Activated gamma-delta T cell treated with anti-CD3 and anti-CD28 coated beads, Interleukin-2, amount 50 U/mL, for 16 hours (primary cell): ENCODE results near the gene ATRNL1.
"Not testable (repeated sequence)": the region's sequence is repeated elsewhere in the genome, so short reads cannot be mapped to it uniquely, and the experiment has no call there.

Source experiments
- DNase-seq: peaks from one replicate; pipeline ENCODE4 v3.0.0-alpha.2; 2020; ENCODE audit warnings: low read depth

Gene ATRNL1

GRCh38 chr10:115758488-115758887 lies 665.3 kb downstream of the ATRNL1 start:
- DNase-seq, result not testable (repeated sequence)

GRCh38 chr10:115760131-115760530 lies 667.0 kb downstream of the ATRNL1 start:
- no peak for DNase-seq

DNA sequence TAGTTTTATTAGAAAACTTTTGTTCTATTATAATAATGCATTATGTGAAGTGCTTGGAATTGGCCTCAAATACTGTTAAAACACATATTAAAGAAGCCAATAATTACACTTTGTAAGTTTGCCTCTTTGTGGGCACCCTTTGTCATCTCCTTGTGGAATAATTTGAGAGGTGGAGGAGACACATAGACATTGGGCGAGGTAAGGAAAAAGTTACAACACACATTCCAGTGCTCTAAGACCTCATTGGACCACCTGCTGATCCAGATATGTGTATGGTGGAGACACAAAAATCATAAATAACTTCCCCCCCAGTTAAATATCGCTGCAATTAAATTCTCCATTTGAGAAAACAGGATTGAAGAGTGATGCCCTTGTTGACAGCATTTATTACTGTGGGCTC lies 668.0 kb downstream of the ATRNL1 start:
- no peak for DNase-seq

DNA sequence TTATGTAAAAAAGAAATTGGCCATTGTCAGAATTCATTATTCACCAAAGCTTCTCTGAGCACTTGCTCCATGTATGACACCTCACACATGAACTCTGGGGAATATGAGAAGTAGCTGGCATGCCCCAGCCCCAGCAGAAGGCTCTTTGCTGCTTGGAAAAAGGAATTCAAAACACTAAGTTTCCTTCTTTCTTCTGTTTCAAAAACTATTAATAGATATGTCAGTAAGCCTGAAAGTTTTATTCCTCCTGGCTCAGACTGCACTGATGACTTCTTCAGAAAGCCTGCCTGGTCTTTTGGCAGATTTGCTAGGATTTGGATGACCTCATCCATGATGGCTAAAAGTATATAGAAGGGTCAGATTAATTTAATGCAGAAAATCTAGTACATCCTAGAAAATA lies 668.9 kb downstream of the ATRNL1 start:
- DNase-seq, result no peak

GRCh38 chr10:115771755-115772154 lies 678.6 kb downstream of the ATRNL1 start:
- no peak for DNase-seq

- no peak for DNase-seq
Observed at GRCh38 chr10:115772606-115773005, 679.4 kb downstream of the ATRNL1 start.

- no peak for DNase-seq
Observed at GRCh38 chr10:115773832-115774231, 680.7 kb downstream of the ATRNL1 start.

- no peak for DNase-seq
Observed at GRCh38 chr10:115774721-115775120, 681.6 kb downstream of the ATRNL1 start.

- no peak for DNase-seq
Observed at GRCh38 chr10:115777646-115778045, 684.5 kb downstream of the ATRNL1 start.

DNA sequence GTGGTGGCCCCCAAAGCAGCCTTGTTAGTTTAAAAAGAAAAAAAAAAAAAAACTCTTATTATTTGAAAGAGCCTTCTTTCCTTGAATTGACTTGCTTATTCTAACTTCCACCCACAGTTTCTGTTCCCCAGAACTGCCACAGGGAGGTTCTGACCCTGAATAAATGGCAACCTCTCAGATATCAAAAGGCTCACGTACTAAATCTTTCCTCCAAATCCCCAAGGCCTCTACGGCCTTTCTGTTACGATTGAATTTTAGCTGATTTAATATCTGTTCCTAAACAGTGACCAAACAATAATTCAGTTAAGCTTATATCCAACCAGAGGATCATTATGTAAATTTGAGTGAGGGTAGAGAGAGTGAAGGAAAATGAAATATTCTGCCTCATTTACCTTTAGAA lies 697.1 kb downstream of the ATRNL1 start:
- no peak for DNase-seq

DNA sequence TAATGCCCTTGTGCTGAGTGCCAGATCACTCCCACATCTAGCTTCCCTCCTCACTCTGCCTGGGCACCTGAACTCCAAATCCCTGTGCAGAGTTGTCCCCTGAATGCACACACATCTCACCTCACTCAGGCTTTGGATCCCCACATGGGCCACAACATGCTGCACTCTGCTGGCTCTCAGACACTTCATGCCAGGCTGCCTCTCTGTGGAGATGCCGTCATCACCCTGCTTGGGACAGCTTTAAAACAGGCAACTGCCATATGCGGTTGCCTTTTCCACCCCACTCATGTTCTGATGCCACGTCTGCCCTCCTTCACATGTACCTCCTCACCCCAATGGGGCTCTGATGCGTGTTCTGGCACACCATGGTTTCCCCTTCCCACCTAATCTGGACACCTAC lies 702.8 kb downstream of the ATRNL1 start:
- no peak for DNase-seq

- no peak for DNase-seq
Observed at GRCh38 chr10:115801457-115801856, 708.3 kb downstream of the ATRNL1 start.

DNA sequence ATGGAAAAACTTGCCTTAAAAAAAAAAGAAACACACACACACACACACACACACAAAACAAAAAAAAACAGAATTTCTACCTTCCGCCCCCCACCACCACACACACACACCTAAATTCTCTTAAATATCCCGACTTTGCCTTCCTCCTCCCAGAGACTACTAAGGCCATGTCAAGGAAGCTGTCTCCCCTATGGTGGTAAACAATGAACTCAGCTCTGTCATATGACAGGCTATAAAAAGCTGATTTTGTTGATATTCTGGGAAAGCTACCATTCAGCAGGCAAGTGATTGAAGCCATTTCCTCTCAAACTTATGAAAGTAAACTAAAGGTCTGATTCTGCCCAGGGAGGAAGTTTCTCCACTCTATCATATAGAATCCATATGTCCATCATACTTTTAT lies 708.8 kb downstream of the ATRNL1 start:
- DNase-seq, result no peak

DNA sequence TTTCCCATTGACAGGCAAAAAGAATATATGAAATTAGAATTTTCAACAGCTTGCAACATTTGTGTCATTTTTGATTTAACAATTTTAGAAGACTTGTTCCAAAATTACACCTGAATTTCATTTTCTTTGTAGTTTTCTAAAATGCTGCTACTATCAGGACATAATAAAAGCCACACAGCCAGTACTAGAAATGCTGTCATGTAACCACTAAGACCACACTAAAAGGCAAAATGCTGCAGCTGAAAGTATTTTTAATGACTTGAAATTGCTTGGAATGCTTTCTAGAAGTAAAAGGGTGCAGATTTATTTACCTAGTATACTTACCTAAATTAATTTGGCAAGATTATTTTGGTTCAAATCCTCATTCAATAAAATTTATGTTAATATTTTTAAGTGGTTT lies 709.7 kb downstream of the ATRNL1 start:
- no peak for DNase-seq

DNA sequence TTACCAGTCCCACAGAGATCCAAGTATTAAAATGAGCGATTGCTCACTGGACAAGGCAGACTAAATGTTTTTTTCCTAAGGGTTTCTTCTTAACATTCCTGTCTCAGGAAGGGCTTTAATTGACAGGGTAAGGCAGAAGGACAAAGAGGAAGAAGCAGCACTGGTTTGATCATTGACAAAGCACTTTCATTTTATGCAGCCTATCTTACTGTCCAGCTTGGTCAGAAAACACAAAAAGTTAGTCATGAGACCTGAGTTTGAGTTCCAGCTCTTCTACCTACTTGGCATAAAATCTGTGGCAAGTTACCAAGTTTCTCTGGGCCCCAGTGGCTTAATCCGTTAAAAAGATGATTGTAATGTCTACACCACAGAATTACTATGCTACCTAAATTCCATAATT lies 721.4 kb downstream of the ATRNL1 start:
- no peak for DNase-seq

- DNase-seq, result no peak
Observed at GRCh38 chr10:115818012-115818411, 724.8 kb downstream of the ATRNL1 start.

GRCh38 chr10:115826396-115826795 lies 733.2 kb downstream of the ATRNL1 start:
- no peak for DNase-seq

DNA sequence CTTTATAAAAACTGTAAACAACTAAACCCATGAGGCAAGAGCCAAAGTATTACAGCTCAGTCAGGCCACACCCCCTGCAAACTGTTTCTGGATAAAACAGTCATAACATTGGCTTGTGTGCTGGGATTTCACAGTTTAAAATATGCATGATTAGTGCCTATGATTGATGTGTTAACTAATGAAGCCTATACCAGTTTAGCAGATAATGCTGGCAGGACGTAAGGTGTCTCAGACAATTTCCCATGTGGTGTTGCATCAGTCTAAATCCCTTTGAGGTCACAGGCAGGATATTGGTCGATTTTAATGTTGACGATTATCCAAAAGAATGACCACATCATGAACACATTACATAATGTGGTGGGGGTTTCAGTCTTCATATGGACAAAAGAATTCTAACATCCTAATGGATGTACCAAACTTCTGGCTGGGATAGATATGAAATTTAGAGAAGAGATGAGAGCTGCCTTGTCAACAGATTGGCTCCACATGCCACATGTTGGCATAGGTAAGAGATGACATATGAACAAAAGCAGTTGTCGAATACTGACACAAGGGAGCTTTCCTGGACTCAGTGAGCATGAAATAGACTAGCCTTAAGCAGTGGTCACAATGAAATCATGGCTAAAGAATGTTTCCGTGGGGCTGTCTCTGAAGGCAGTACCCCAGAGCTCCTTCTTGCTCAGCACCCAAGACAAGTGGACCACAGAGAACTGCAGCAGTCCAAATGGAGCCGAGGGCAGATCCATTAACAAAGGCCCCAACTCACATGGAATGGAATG lies 734.3 kb downstream of the ATRNL1 start:
- no peak for DNase-seq

- DNase-seq, result not testable (repeated sequence)
Observed at GRCh38 chr10:115828182-115828581, 735.0 kb downstream of the ATRNL1 start.

GRCh38 chr10:115829521-115830205 lies 736.5 kb downstream of the ATRNL1 start:
- no peak for DNase-seq

GRCh38 chr10:115830265-115830970 lies 737.3 kb downstream of the ATRNL1 start:
- DNase-seq, result no peak

- no peak for DNase-seq
Observed at GRCh38 chr10:115831016-115831415, 737.9 kb downstream of the ATRNL1 start.

- no peak for DNase-seq
Observed at GRCh38 chr10:115833119-115833518, 740.0 kb downstream of the ATRNL1 start.
